GM21381 (cell line): ENCODE results near the gene COPE.
"Not testable (repeated sequence)": the region's sequence is repeated elsewhere in the genome, so short reads cannot be mapped to it uniquely, and the experiment has no call there.

Experiments
- ATAC-seq: cut with Tn5 transposase; IDR thresholded peaks from one replicate; pipeline ENCODE4 v1.9.1; 2021; ENCODE audit warnings: mild to moderate bottlenecking, moderate library complexity; ENCODE audit not compliant: unreplicated experiment

Gene COPE

DNA sequence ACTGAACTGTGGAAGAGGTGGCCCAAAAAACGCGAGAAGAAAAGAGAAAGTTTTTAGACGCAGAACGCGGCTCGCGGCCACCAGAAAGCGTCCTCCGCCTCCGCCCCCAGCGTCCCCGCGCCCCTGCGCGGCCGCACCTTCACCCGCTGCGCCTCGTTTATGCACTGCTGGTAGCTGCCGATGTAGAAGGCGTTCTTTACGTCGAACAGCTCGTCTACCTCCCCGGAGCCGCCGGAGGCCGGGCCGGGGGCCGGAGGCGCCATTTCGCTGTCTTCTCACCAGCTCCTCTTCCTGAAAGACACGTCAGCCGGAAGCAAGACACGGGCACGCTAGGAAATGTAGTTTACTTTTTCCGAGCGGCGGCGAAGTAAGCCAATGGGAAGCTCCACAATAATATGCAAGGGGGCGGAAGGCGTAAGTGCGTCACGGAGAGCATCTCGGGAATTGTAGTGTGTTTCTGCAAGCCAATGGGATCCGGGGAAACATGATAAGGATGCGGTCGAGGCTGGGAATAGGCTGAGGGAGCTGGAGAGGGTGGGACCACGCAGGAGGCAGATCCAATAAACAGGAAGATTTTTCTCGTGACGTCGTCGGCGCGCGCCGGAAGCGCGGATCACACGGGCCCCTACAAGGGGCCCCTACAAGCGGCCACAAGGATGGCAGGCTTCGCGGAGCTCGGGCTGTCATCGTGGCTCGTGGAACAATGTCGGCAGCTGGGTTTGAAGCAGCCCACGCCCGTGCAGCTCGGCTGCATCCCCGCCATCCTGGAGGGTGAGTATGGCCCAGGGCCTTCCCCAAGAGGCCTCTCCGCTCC, at the start of gene COPE, which contains the start of gene DDX49:
COPE (minus strand) TSS at position 302 of the 814 bp plus-strand sequence; CDS start at position 263, 39 bp downstream.
DDX49 (plus strand) TSS at position 630 of the 814 bp plus-strand sequence; CDS start at position 657, 27 bp downstream.
- peak; percentile 90 for ATAC-seq

DNA sequence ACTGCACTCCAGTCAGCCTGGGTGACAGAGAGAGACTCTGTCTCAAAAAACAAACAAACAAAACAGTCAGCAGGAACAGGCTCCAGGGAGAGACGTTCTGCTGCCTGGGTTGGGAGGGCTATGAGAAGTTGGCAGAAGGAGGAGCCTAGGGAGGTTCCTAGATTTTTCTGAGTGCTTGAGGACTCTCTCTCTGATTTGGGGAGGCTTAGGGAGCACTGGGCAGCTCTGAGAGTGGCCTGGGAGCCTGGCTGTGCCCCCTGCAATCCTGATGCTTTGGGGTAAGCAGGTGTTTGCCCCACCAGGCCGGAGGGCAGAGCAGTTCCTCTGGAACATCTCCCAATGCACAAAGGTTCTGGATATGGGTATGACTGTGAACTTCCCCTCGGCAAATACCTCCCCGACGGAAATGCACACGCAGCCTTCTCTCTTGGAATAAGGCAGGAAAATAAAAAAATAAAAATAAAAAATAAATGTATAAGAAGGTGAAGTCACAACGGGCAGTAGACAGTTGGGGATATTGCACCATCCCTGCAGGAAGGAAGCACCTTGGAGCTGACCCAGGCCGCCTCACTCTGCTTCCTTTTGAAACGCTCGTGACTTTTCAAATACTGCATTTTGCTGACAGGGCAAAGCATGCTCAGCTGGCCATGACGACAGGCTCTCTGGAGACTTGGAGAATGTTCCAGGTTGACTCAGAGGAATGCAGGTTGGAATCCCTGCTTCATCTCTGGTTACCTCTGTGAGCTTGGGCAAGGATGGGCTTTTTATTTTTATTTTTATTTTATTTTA, 48.4 kb upstream of the COPE start:
- no peak for ATAC-seq

DNA sequence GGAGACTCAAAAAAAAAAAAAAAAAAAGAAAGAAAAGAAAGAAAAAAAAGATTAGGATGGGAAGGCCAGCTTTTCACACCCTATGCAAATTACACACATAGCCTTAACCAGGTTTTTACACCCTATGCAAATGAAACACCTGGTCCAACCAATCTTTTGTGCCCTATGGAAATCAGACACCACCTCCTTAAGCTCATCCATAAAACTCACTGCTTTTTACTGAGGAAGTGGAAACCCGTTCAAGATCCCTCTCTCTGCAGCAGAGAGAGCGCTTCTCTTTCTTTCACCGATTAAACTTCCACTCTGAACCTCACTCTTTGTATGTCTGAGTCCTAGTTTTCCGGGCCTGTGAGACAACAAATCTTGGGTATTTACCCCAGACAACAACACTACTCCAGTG, 47.1 kb upstream of the COPE start:
- ATAC-seq: no peak

DNA sequence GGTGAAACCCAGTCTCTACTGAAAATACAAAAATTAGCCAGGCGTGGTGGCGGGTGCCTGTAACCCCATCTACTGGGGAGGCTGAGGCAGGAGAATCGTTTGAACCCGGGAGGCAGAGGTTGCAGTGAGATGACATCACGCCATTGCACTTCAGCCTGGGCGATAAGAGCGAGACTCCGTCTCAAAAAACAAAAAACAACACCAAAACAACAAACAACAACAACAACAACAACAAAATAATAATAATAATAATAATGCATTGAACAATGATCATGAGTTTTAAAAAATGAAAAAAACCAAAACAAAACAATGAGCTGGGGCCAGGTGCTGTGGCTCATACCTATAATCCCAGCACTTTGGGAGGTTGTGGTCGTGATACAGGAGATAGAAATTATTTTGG, 44.9 kb upstream of the COPE start:
- no peak for ATAC-seq

DNA sequence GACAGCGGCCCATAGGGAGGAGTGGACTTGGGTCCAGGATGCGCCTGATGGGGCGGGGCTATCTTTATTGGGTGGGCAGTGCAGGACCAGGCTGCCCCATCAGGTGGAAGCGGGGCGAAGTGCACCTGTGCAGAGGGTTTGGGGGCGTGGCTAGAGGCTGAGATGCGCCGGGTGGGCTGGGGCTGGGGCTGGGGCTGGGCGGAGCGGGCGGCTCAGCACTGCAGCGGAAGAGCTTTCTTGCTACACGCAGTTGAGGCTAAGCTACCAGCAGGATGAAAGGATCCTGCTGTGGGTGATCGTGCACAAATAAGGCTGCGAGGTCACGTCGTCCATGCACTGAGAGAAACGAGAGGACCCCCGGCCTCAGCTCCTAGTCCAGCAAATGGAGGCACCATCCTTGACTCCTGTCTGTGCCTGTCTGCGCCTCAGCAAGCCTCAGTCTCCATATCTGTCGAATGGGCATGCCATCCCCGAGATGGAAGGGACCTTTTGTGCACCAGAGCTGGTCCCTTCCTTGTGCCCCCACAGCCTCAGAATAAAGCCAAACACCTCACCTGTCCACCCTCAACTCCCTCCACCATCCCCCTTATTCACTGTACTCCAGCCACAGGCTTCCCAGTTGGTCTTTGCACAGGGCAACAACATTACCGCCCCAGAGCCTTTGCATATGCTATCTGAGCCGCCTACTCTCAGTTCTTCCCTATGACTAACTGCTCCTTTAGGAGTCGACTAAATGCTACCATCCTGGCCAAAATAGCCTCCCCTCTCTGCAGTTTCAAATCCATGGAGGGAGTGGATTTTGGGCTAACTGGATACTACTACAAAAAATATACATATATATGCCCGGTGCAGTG, 42.8 kb upstream of the COPE start:
- ATAC-seq: no peak

DNA sequence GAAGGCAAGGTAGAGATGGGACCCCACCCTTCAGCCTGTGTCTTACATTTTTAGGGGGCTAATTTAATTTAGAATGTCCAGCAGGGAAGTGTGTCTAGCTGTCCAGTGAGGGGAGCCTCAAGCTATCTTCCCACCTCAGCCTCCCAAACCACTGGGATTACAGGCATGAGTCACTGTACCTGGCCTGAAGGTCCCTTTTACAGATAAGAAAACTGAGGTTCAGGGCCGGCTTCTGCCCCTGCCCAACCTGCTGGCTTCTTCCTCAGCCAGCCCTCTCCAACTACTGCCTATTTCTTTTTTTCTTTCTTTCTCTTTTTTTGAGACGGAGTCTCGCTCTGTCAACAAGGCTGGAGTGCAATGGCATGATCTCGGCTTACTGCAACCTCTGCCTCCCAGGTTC, 41.2 kb upstream of the COPE start:
- no peak for ATAC-seq

DNA sequence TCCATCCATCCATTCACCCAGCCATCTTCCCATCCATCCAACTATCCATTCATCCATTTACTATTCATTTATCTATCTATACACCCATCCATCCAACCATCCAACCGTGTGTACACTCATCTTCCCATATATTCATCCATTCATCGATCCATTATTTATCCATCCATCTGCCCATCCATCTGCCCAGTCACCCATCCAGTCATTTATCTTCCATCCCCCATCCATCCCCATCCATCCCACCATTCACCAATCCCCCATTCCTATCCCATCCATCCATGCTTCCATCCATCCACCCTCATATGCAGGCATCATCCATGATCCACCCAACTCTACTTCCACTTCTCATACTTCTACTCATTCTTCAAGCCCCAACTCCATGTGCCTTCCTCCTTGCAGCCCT, 35.9 kb upstream of the COPE start:
- no peak for ATAC-seq

DNA sequence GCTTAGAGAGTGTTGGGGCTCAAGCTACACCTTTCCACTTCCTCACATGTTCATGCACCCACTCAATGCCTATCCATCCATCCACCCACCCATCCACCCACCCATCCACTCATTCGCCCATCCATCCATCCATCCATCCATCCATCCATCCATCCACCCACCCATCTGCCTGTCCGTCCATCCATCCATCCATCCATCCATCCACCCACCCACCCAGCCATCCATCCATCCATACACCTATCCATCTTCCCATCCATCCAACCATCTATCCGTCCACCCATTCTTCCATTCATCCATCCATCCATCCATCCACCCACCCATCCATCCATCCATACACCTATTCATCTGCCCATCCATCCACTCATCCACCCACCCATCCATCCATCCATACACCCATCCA, 34.9 kb upstream of the COPE start:
- ATAC-seq: no peak

DNA sequence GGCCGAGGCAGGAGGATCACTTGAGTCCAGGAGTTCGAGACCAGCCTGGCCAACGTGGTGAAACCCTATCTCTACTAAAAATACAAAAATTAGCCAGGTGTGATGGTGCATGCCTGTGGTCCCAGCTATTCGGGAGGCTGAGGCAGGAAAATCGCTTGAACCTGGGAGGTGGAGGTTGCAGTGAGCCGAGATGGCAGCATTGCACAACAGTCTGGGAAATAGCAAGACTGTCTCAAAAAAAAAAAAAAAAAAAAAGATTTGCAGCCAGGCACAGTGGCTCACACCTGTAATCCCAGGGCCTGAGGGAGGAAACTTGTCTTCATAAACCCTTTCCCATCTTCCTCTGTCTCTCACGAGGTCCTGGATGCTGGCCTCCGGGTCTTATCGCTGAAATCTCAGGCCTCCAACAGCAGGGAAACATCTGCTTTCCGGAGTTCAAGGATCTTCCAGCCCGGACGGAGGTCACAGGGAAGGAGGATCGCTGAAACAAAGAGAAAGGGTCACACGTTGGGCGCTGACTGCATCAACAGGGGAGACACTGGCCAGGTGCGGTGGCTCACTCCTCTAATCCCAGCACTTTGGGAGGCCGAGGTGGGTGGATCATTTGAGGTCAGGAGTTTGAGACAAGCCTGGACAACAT, 33.3 kb upstream of the COPE start:
- ATAC-seq: not testable (repeated sequence)

DNA sequence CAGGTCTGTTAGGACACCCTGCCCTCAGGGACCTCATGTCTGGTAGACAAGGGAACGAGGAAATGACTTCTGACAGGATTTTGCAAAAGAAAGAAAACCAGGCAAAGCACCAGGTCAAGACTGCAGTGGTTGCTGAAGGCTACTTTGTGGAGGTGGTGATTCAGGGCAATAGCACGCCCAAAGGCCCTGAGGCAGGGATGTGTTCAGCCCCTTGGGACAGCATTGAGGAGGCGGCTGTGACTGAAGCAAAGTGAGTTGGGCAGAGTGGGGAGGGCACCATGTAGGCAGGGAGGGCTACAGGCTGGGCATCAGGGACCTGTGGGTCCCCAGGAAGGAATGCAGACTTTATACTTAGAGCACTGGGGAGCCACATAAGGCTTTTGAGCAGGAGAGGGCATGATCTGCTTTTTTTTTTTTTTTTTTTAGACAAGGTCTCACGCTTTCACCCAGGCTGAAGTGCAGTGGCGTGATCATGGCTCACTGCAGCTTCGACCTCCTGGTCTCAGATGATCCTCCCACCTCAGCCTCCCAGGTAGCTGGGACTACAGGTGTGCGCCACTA, 32.6 kb upstream of the COPE start:
- ATAC-seq: no peak

DNA sequence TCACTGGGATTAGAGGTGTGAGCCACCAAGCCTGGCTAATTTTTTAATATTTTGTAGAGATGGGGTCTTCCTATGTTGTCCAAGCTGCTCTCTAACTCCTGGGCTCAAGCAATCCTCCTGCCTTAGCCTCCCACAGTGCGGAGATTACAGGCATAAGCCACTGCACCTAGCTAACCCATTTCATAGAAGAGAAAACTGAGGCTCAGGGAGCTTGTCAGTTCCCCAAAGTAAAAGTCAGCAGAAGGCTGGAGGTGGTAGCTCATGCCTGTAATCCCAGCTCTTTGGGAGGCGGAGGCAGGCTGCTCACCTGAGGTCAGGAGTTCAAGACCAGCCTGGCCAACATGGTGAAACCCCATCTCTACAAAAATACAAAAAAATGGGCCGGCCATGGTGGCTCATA, 30.7 kb upstream of the COPE start:
- ATAC-seq: no peak

DNA sequence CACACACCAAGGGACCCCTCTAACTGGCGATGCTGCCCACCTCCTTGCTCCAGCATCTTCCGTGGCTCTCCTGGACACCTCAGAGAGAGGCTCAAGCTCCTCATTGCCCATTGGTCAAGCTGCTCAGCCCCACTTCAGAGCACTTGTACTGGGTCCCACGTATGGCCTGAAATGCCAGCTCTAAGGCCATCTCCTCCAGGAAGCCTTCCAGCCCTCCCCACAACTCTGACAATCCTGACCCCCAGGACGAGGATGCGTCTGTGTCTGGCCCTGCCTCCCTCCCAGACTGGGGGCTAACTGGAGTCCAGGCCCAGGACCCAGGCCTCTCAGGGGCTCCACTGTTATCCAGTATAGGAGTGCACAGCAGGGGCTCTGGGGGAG, 29.8 kb upstream of the COPE start:
- ATAC-seq: no peak

DNA sequence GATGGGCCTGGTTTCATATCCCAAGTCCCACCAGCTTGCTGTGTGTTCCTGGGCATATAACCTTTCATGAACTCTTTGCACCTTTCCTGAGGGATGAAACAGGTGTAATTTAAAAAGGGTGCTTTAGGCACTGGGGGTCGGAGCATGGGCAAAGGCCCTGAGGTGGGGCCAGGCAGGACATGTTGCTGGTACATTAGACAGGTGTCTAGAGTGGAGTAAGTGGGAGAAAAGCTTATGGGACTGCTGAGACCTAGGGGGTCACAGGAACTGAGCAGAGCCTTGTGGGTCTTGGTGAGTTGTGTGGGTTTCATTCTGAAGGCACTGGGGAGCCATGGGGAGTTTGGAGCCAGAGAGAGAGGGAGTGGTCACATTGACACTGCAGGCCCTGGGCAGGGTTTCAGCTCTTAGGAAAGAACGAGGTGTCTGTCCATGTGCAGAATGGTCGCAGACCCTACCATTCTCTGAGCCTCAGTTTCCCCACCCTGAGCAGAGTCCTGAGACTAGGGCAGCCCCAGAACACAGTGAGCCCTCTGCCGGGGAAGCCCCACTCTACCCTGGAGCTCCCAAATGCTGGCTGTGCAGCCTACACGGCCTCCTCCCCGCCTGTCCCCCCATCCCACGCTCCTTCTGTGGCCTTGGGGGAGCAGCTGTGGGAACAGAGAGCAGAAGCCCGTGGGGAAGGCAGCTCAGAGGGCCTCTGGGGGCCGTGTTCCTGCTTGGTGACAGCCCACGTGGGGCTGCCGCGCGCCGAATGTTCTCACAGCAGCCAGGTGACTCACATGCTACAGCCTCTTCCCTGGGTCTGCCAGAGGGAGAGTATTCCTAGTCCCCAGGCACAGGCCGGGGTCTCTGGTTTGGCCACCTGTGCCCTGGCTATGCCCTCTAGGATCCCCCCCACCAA, 29.1 kb upstream of the COPE start:
- no peak for ATAC-seq

DNA sequence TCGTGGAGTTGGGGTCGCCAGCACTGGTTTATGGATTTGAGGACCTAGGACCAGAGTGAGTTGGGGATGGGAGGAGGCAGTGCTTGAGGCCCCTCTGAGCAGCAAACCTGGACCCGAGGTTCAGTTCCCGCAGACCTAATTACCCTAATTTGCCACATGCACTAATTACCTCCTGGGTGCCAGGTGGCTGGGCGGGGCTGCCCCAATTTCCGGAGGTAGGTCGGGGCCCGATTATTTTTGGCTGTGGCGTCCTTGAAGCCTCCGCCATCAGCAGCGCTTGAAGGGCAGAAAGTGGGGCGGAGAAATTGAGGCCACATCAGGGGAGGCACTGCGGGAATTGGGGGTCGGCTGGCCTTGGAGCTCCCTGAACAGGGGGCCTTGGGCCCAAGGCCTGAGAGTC, 27.7 kb upstream of the COPE start:
- ATAC-seq: no peak

DNA sequence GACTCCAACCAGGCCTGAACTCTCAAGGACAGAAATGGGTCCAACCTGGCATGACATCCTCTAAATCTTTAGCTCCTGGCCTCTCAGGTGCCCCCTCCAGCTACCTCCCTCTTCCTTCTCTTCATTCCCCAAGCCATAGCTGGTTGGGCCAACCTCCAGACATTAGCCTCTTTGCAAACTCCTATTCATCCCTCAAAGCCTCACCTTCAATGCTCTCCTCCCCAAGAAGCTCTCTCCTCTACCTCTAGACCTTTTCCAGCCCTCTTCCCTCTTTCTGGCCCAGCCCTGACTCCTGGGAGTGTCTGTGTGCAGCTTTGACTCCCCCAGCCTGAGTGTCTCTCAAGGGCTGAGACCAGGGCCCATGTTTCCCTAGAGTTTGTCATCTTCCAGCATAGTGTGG, 27.1 kb upstream of the COPE start:
- ATAC-seq: no peak

DNA sequence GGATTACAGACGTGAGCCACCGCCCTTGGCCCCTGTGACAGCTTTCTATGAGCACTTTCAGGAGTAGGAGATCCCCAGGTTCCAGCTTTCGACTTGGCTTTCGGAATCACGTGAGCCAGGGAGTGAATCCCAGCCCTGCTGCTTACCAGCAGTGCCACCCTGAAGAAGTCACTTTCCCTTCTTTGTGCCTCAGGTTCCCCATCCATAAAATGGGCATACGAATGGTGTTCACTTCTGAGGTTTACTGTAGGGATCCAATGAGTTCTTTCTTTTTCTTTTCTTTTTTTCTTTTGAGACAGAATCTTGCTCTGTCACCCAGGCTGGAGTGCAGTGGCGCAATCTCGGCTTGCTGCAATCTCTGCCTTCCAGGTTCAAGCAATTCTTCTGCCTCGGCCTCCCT, 26.1 kb upstream of the COPE start:
- ATAC-seq: no peak

DNA sequence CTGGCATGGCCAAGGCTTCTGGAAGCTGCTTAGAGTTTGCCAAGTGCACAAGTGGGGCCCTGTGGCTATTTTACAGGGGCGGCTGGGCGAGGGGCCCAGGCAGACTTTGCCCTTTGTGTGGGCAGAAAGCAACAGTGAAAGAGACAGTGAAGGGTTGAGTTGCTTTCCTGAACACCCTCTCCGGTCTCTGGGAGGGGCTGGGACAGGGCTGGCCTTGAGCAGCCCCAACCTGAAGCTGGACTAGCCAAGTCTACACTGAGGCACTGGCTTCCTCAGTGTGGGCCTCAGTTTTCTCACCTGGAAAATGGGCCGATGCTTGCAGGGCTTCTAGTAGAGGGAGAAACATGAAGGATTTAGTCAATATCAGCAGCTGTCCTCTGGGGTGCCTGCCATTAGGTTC, 24.3 kb upstream of the COPE start:
- no peak for ATAC-seq

DNA sequence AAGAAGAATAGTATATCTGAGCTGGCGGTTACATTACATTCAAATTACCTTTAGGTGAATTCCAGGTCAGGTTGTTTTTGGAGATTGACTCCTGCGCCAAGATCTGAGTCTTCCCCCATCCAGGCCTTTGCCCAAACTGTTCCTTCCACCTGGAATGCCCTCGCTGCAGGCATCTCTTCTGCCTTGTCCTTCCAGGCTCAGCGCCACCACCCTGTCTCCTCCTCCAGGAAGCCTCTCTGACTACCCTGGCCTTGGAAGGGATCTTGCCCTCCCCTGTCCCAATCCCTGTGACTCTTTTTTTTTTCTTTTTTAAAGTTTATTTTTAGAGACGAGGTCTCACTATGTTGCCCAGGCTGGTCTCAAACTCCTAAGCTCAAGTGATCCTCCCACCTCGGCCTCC, 23.5 kb upstream of the COPE start:
- no peak for ATAC-seq

DNA sequence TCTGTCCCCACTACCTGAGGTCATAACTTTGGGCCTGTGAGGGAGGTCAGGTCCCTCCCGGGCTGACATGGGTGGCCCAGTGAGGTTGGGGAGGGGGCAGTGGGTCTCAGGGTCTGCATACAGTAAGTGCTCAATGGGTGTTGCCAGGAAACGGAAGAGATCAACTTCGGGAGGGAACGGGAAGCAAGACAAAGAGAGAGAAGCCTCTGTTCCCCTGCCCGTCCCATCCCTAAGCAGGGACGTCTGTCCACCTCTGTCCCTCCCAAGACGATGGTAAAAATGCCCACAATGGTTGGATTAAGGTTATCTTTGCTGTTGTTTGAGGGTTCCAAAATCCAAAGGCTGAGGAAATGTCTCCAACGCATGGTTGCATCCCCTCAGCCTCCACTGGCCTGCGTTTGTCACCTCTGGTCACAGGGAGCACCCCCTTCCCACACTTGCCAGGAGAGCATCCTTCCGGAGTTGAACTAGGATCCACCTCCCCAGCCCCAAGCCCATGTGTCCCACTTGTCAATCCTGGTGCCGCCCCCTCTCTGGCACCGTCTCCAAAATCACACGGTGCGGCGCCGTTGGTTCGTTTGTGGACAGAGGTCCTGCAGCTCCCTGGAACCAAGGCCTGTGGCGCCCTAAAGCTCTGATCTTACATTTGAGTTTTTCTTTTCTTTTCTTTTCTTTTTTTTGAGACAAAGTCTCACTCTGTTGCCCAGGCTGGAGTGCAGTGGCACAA, 22.6 kb upstream of the COPE start:
- no peak for ATAC-seq
